Gastroesophageal sphincter (tissue), 3 donors: Measurements from ENCODE around the gene INSYN1.

Experiments
- CTCF ChIP-seq, 4 experiments: fragments of 200-600 bp in 2 of 4; fragments of 450-650 bp in 2 of 4; sonication (generic) in 1 of 4; IDR thresholded peaks; one replicate each; pipeline ENCODE4 v1.5.1; 2017 to 2019; ENCODE audit warnings: antibody characterized with exemption in 4 of 4, mild to moderate bottlenecking in 2 of 4, moderate library complexity in 2 of 4
- POLR2AphosphoS5 ChIP-seq: sonication (generic); formaldehyde crosslinking; IDR thresholded peaks from one replicate; pipeline ENCODE4 v1.6.1; 2017; ENCODE audit warnings: antibody characterized with exemption

DNA sequence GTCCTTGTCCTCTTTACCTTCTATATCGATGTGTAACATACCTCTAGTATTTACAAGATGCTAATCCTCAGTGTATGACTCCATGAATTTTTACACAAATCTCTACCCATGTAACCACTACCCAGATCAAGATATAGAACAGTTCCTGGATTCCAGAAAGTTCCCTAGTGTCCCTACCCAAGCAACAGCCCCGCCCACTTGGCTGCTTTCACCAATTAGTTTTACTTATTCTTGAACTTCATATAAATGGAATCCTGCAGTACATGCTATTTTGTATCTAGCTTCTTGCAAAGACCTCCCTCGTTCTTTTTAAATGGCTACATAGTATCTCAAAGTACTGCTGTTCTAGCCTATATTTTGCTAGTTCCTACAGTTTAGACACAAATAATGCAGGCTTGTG lies 35.9 kb downstream of the INSYN1 start:
- TF ChIP-seq POLR2AphosphoS5 (no peak), CTCF (IDR thresholded peaks at IDR 0.05) (no peak)
